GM18499 (cell line): ENCODE measurements around the gene PCDHGA11.
"Not testable (repeated sequence)": the region's sequence is repeated elsewhere in the genome, so short reads cannot be mapped to it uniquely, and the experiment has no call there.

Experiments used
- ATAC-seq: cut with Tn5 transposase; IDR thresholded peaks from one replicate; pipeline ENCODE4 v1.9.1; 2021; ENCODE audit warnings: moderate number of reproducible peaks; ENCODE audit not compliant: insufficient read depth, unreplicated experiment

Gene PCDHGA11

GRCh38 chr5:141420855-141421488 is at the start of gene PCDHGA11:
TSS of gene PCDHGA11 (plus strand) at chr5:141421051. CDS start at chr5:141421228, 177 bp downstream.
- no peak for ATAC-seq

DNA sequence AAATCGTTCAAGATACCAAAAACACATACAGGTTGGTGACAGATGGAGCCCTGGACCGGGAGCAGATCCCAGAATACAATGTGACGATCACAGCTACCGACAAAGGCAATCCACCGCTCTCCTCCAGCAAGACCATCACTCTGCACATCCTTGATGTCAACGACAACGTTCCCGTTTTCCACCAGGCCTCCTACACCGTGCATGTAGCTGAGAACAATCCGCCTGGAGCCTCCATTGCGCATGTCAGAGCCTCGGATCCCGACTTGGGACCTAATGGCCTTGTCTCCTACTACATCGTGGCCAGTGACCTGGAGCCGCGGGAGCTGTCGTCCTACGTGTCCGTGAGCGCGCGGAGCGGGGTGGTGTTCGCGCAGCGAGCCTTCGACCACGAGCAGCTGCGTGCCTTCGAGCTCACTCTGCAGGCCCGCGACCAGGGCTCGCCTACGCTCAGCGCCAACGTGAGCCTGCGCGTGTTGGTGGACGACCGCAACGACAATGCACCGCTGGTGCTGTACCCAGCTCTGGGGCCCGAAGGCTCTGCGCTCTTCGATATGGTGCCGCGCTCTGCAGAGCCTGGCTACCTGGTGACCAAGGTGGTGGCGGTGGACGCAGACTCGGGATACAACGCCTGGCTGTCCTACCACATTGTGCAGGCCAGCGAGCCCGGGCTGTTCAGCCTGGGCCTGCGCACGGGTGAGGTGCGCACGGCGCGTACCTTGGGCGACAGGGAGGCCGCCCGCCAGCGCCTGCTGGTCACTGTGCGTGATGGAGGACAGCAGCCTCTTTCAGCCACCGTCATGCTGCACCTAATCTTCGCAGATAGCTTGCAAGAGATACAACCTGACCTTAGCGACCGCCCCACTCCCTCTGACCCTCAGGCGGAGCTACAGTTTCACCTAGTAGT is 49.0 kb upstream of the PCDHGA11 start:
- ATAC-seq = no peak

DNA sequence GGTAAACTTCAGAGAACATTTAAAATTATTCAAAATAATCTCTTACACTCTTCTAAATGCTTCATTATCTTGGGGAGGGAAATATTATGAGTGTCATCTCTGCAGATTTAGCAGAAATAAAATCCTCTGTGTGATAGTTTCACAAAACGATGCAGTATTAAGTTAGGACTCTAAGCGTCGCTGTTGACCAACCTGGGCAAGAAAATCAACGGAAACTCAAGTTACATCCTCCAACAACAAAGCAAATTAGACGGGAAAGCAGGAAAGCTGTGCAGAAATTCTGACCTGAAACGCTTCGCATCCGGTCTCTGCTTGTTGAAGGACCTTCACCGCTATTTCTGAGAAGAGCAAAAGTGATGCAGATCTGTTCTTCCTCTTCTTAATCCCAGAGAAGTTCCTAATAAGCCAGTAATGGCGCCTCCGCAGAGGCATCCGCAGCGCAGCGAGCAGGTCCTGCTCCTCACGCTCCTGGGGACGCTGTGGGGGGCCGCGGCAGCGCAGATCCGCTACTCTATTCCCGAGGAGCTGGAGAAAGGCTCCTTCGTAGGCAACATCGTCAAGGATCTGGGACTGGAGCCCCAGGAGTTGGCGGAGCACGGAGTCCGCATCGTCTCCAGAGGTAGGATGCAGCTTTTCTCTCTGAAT is 47.1 kb upstream of the PCDHGA11 start, which contains the start of gene PCDHGA6:
Gene PCDHGA6 (plus strand): TSS at position 219 of the 645 bp plus-strand sequence. CDS start 193 bp downstream, at position 412.
- ATAC-seq = no peak

DNA sequence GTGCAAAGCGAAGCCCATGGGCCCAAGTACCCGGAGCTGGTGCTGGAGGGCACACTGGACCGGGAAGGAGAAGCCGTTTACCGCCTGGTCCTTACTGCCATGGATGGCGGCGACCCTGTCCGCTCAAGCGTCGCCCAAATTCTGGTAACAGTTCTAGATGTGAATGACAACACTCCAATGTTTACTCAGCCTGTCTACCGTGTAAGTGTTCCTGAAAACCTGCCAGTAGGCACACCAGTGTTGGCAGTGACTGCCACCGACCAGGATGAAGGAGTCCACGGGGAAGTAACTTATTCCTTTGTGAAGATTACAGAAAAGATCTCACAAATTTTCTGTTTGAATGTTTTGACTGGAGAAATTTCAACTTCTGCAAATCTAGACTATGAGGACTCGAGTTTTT is 46.2 kb upstream of the PCDHGA11 start:
- no peak for ATAC-seq

DNA sequence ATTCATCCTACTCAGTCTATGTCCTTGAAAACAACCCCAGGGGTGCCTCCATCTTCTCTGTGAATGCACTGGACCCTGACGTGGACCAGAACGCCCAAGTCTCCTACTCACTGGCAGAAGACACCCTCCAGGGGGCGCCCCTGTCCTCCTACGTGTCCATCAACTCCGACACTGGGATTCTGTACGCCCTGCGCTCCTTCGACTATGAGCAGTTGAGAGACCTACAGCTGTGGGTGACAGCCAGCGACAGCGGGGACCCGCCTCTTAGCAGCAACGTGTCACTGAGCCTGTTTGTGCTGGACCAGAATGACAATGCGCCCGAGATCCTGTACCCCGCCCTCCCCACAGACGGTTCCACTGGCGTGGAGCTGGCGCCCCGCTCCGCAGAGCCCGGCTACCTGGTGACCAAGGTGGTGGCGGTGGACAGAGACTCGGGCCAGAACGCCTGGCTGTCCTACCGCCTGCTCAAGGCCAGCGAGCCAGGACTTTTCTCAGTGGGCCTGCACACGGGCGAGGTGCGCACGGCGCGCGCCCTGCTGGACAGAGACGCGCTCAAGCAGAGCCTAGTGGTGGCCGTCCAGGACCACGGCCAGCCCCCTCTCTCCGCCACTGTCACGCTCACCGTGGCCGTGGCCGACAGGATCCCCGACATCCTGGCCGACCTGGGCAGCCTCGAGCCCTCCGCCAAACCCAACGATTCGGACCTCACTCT is 45.3 kb upstream of the PCDHGA11 start:
- not testable (repeated sequence) for ATAC-seq

- no peak for ATAC-seq
Measured at GRCh38 chr5:141382469-141383294, 38.2 kb upstream of the PCDHGA11 start, which contains the start of gene PCDHGA7. TSS of gene PCDHGA7 (plus strand) at chr5:141382742. CDS start at chr5:141382900, 158 bp downstream.

DNA sequence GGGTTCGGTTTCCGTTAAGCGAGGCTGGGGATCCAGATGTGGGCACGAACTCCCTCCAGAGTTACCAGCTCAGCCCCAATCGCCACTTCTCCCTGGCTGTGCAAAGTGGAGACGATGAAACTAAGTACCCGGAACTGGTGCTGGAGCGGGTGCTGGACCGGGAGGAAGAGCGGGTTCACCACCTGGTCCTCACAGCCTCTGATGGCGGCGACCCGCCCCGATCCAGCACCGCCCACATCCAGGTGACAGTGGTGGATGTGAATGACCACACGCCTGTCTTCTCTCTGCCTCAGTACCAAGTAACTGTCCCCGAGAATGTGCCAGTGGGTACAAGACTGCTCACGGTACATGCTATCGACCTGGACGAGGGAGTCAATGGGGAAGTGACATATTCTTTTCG is 37.5 kb upstream of the PCDHGA11 start:
- ATAC-seq = no peak

DNA sequence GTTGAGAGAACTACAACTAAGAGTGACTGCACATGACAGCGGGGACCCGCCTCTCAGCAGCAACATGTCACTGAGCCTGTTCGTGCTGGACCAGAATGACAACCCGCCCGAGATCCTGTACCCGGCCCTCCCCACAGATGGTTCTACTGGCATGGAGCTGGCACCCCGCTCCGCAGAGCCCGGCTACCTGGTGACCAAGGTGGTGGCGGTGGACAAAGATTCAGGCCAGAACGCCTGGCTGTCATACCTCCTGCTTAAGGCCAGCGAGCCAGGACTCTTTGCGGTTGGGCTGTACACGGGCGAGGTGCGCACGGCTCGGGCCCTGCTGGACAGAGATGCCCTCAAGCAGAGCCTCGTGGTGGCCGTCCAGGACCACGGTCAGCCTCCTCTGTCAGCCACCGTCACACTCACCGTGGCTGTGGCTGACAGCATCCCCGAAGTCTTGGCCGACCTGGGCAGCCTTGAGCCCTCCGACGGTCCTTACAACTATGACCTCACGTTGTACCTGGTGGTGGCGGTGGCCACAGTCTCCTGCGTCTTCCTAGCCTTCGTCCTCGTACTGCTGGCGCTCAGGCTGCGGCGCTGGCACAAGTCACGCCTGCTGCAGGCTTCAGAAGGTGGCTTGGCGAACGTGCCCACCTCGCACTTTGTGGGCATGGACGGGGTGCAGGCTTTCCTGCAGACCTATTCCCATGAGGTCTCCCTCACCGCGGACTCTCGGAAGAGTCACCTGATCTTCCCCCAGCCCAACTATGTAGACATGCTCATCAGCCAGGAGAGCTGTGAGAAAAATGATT is 36.2 kb upstream of the PCDHGA11 start:
- no peak for ATAC-seq

GRCh38 chr5:141387557-141388311 is 33.1 kb upstream of the PCDHGA11 start, which contains the start of gene PCDHGB4:
TSS of gene PCDHGB4 (plus strand) at chr5:141387698. CDS start at chr5:141387885, 187 bp downstream.
- ATAC-seq = not testable (repeated sequence)

- no peak for ATAC-seq
Measured at GRCh38 chr5:141388661-141389060, 32.2 kb upstream of the PCDHGA11 start.

GRCh38 chr5:141389153-141390042 is 31.5 kb upstream of the PCDHGA11 start:
- no peak for ATAC-seq

DNA sequence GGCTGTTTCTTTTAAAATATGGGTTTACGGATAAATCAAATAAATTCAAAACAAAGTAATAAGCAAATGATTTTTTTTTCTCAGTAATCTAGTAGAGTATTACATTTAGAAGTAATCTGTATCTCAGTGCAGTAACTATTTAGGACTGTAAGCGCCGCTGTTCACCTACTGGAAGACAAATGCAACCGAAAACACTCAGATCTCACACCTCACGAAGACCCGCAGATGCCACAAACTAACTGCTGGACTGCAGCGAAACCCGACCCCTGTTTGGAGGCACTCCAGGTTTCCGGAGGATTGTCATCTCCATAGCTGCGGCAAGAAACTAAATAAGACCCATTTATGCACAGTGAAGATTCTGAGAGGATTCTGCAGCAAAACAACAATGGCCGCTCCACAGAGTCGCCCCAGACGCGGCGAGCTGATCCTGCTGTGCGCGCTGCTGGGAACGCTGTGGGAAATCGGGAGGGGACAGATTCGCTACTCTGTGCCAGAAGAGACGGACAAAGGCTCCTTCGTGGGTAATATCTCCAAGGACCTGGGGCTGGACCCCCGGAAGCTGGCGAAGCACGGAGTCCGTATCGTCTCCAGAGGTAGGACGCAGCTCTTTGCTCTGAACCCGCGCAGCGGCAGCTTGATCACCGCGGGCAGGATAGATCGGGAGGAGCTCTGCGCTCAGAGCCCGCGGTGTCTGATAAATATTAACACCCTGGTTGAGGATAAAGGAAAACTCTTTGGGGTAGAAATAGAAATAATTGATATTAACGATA is 28.2 kb upstream of the PCDHGA11 start, which contains the start of gene PCDHGA8:
Gene PCDHGA8 (plus strand): TSS at position 205 of the 770 bp plus-strand sequence. CDS start 181 bp downstream, at position 386.
- no peak for ATAC-seq

GRCh38 chr5:141393267-141393666 is 27.6 kb upstream of the PCDHGA11 start:
- ATAC-seq = no peak

DNA sequence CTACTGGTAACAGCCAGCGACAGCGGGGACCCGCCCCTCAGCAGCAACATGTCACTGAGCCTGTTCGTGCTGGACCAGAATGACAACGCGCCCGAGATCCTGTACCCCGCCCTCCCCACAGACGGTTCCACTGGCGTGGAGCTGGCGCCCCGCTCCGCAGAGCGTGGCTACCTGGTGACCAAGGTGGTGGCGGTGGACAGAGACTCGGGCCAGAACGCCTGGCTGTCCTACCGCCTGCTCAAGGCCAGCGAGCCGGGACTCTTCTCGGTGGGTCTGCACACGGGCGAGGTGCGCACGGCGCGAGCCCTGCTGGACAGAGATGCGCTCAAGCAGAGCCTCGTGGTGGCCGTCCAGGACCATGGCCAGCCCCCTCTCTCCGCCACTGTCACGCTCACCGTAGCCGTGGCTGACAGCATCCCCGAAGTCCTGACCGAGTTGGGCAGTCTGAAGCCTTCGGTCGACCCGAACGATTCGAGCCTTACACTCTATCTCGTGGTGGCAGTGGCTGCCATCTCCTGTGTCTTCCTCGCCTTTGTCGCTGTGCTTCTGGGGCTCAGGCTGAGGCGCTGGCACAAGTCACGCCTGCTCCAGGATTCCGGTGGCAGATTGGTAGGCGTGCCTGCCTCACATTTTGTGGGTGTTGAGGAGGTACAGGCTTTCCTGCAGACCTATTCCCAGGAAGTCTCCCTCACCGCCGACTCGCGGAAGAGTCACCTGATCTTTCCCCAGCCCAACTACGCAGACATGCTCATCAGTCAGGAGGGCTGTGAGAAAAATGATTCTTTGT is 26.3 kb upstream of the PCDHGA11 start:
- ATAC-seq = not testable (repeated sequence)
